NT2/D1 (cell line): ENCODE measurements around the gene IMP4.

Experiments used
- SUZ12 ChIP-seq: IDR thresholded peaks from 2 replicates; pipeline ENCODE4 v1.6.1; 2011; ENCODE audit not compliant: insufficient read length, insufficient read depth; ENCODE audit errors: extremely low read depth
- ZNF274 ChIP-seq: IDR thresholded peaks from 2 replicates; pipeline ENCODE4 v1.6.1; 2011; ENCODE audit warnings: mild to moderate bottlenecking, low read depth, low read length

DNA sequence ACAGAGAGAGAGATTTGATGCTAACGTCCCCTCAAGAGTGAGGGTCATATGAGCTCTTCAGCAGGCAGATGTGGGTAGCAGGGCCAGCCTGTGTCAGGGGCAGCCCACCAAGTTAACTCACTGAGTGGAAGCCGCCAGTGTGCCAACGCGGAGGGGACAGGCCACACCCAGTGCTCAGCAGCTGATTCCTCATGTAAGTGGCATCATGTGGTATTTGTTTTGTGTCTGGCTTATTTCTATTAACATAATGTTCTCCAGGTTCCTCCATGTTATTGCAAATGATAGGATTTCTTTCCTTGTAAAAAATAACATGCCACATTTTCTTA, 4.0 kb downstream of the IMP4 start:
- TF ChIP-seq ZNF274 (no peak), SUZ12 (no peak)
